Vagina (tissue), 2 donors: ENCODE measurements around the gene TFF1.

ENCODE experiments used
- POLR2AphosphoS5 ChIP-seq, 2 donors: sonication (generic); formaldehyde crosslinking; IDR thresholded peaks; one replicate each; pipeline ENCODE4 v1.9.0; 2017; ENCODE audit warnings: antibody characterized with exemption in 2 of 2, mild to moderate bottlenecking in 2 of 2, low read depth in 1 of 2; ENCODE audit not compliant: insufficient read depth in 1 of 2
- TF ChIP-seq, protein P1 (sequence below), 3 experiments: fragments of 450-650 bp in 2 of 3; fragments of 200-600 bp in 1 of 3; sonication (generic) in 1 of 3; IDR thresholded peaks; one replicate each; pipeline ENCODE4 v1.5.1; 2017 to 2019; ENCODE audit warnings: antibody characterized with exemption in 3 of 3, mild to moderate bottlenecking in 2 of 3, moderate library complexity in 2 of 3

GRCh38 chr21:42395905-42396651 lies 29.7 kb upstream of the TFF1 start, which contains the start of gene TMPRSS3:
- TF ChIP-seq POLR2AphosphoS5 (IDR thresholded peaks at IDR 0.05; ENCODE audit: insufficient read depth in 1 of 2, low read depth in 1 of 2), result no peak
- TF ChIP-seq, protein P1, sequence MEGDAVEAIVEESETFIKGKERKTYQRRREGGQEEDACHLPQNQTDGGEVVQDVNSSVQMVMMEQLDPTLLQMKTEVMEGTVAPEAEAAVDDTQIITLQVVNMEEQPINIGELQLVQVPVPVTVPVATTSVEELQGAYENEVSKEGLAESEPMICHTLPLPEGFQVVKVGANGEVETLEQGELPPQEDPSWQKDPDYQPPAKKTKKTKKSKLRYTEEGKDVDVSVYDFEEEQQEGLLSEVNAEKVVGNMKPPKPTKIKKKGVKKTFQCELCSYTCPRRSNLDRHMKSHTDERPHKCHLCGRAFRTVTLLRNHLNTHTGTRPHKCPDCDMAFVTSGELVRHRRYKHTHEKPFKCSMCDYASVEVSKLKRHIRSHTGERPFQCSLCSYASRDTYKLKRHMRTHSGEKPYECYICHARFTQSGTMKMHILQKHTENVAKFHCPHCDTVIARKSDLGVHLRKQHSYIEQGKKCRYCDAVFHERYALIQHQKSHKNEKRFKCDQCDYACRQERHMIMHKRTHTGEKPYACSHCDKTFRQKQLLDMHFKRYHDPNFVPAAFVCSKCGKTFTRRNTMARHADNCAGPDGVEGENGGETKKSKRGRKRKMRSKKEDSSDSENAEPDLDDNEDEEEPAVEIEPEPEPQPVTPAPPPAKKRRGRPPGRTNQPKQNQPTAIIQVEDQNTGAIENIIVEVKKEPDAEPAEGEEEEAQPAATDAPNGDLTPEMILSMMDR (IDR thresholded peaks at IDR 0.05), result no peak
